GM19324 (cell line): Measurements from ENCODE around the gene CTNS.

Source experiments
- ATAC-seq: cut with Tn5 transposase; IDR thresholded peaks from one replicate; pipeline ENCODE4 v1.9.1; 2021; ENCODE audit warnings: mild to moderate bottlenecking, moderate library complexity; ENCODE audit not compliant: unreplicated experiment, low FRiP score

CTNS gene

GRCh38 chr17:3708366-3708765 lies 71.8 kb downstream of the CTNS start:
- no peak for ATAC-seq

GRCh38 chr17:3710951-3711383 lies 74.4 kb downstream of the CTNS start:
- peak; percentile 94 for ATAC-seq
